HepG2 (cell line): ENCODE data around the gene CTSW. TPM values are rescaled to one million over a fixed set of nuclear protein-coding genes. Genes with fewer than 3 reads are reported as not detected.
A peak's percentile ranks its signal among the peaks of the same experiment; 100 is the strongest.

Source experiments
- DMAP1 ChIP-seq: IDR thresholded peaks from 2 replicates; pipeline ENCODE4 v1.6.1; 2016
- KLF9 ChIP-seq: IDR thresholded peaks from 2 replicates; pipeline ENCODE4 v1.6.1; 2016; ENCODE audit warnings: low read depth
- PRDM15 ChIP-seq: sonication (generic); formaldehyde crosslinking; IDR thresholded peaks from 2 replicates; pipeline ENCODE4 v1.4.0; 2020; ENCODE audit warnings: missing genetic modification reagents
- RARG ChIP-seq: sonication (generic); formaldehyde crosslinking; IDR thresholded peaks from 2 replicates; pipeline ENCODE4 v1.4.0; 2020; ENCODE audit warnings: low read depth, mild to moderate bottlenecking, missing genetic modification reagents
- ZFAT ChIP-seq: sonication (generic); formaldehyde crosslinking; conservative IDR thresholded peaks from 2 replicates; pipeline ENCODE4 v1.8.1; 2023; ENCODE audit warnings: missing genetic modification reagents, inconsistent platforms
- ZFP91 ChIP-seq: sonication (generic); formaldehyde crosslinking; IDR thresholded peaks from 2 replicates; pipeline ENCODE4 v1.9.0; 2022; ENCODE audit warnings: missing genetic modification reagents, mild to moderate bottlenecking, borderline replicate concordance
- ZNF143 ChIP-seq: sonication (generic); formaldehyde crosslinking; IDR thresholded peaks from 2 replicates; pipeline ENCODE4 v1.4.0; 2020; ENCODE audit warnings: missing genetic modification reagents
- ZNF274 ChIP-seq: sonication (generic); formaldehyde crosslinking; IDR thresholded peaks from 2 replicates; pipeline ENCODE4 v1.5.1; 2020; ENCODE audit warnings: mild to moderate bottlenecking, missing genetic modification reagents
- ZNF296 ChIP-seq: sonication (generic); formaldehyde crosslinking; conservative IDR thresholded peaks from 2 replicates; pipeline ENCODE4 v1.5.0; 2020; ENCODE audit warnings: mild to moderate bottlenecking, missing genetic modification reagents
- ZNF34 ChIP-seq: sonication (generic); formaldehyde crosslinking; IDR thresholded peaks from 2 replicates; pipeline ENCODE4 v1.4.0; 2020; ENCODE audit warnings: mild to moderate bottlenecking, missing genetic modification reagents, borderline replicate concordance
- ZNF510 ChIP-seq: sonication (generic); formaldehyde crosslinking; IDR thresholded peaks from 2 replicates; pipeline ENCODE4 v1.4.0; 2020; ENCODE audit warnings: low read depth, mild to moderate bottlenecking, missing genetic modification reagents
- ZNF549 ChIP-seq: sonication (generic); formaldehyde crosslinking; IDR thresholded peaks from 2 replicates; pipeline ENCODE4 v1.5.0; 2020; ENCODE audit warnings: missing genetic modification reagents
- ZNF580 ChIP-seq: IDR thresholded peaks from 2 replicates; pipeline ENCODE4 v1.6.1; 2016; ENCODE audit warnings: low read depth, borderline replicate concordance
- ZNF607 ChIP-seq: sonication (generic); formaldehyde crosslinking; IDR thresholded peaks from 2 replicates; pipeline ENCODE4 v1.5.1; 2020; ENCODE audit warnings: missing genetic modification reagents, mild to moderate bottlenecking, borderline replicate concordance
- ZNF646 ChIP-seq: sonication (generic); formaldehyde crosslinking; IDR thresholded peaks from 2 replicates; pipeline ENCODE4 v1.9.0; 2021; ENCODE audit warnings: mild to moderate bottlenecking, missing genetic modification reagents
- polyA plus RNA-seq, 8 experiments: library from polyadenylated mRNA; depleted of rRNA in 3 of 8; stranded (reverse) in 7 of 8; unstranded in 1 of 8; fragments of >200 nt; fragmentation: Illumina TruSeq in 4 of 8; extraction: Trizol in 4 of 8; gene quantifications; 2 replicates each; pipeline versions ENCODE4 v1.2.1 to v1.2.3, GENCODE V29; 2011 to 2016; ENCODE audit warnings: low read depth in 4 of 8, missing spikeins in 1 of 8, mixed read lengths in 1 of 8; ENCODE audit not compliant: insufficient read depth in 1 of 8
- total RNA-seq, 5 experiments: library from RNA; depleted of rRNA; stranded (reverse); fragments of >200 nt; fragmentation: Illumina TruSeq; extraction: Trizol; gene quantifications; 2 replicates each; pipeline ENCODE4 v1.2.3, GENCODE V29; 2016; ENCODE audit warnings: low read depth in 1 of 5

Gene CTSW
- total and polyA plus RNA-seq, 2 of the 13 experiments (the other 11 are each of a cell fraction or from before 2014, with no cell fraction given), result 0.09 TPM; not detected in 1

- TF ChIP-seq ZFP91 (CRISPR knock-in tag), result no peak
- TF ChIP-seq ZFAT (CRISPR knock-in tag), result 0 out of 2 replicates have a peak, but pooled peaks have one; percentile 53
- TF ChIP-seq ZNF646 (CRISPR knock-in tag), result no peak
- TF ChIP-seq DMAP1 (CRISPR knock-in tag), result peak; percentile 60; the same call in 1 of the 2 replicates
- peak; percentile 84; the same call in 1 of the 2 replicates for TF ChIP-seq KLF9 (CRISPR knock-in tag)
- TF ChIP-seq ZNF580 (CRISPR knock-in tag), result peak; percentile 65; the same call in 1 of the 2 replicates
- TF ChIP-seq ZNF296, result peak; percentile 73; the same call in 1 of the 2 replicates
- TF ChIP-seq ZNF549 (CRISPR knock-in tag), result no peak
- no peak for TF ChIP-seq ZNF607 (CRISPR knock-in tag)
- peak; percentile 65; the same call in 1 of the 2 replicates for TF ChIP-seq ZNF274 (CRISPR knock-in tag)
- no peak for TF ChIP-seq ZNF34 (CRISPR knock-in tag)
- TF ChIP-seq RARG, result no peak
- no peak for TF ChIP-seq ZNF510 (CRISPR knock-in tag)
- peak; percentile 64; the same call in 1 of the 2 replicates for TF ChIP-seq ZNF143
- no peak for TF ChIP-seq PRDM15 (CRISPR knock-in tag)
Observed at GRCh38 chr11:65856689-65857499, 22.7 kb upstream of the CTSW start (continued).
